Measurements from ENCODE around the gene STARD5.

The STARD5 gene

DNA sequence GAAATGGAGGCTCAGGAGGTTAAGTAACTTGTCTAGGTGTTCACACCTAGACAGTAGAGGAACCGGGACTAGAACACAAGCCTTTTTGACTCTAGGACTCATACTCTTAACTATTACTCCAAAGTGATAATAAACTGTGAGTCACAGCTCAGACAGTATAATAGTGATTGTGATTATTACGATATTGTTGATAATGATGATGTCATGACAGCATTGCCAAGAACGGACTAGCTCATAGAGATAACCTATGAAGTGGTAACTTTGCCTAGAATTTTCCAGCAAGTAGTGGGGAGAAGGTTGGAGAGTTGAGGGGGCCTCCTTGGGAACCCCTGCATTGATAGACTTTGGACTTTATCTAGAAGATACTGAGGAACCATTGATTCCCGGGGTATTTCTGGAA lies 34.0 kb downstream of the STARD5 start:
- no peak for DNase-seq

DNA sequence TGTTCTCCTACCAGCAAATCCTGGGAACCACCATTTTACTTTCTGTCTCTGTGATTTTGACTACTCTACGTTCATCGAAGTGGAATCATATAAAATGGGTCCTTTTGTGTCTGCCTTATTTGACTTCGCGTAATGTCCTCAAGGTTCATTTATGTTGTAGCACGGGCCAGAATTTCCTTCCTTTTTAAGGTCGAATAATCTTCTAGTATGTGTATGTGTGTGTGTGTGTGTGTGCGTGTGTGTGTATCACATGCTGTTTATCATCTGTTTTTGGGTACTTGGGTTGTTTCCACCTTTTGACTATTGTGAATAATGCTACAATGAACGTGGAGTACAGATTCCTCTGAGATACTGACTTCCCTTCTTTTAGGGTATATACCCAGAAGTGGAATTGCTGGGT lies 35.3 kb downstream of the STARD5 start:
- DNase-seq = no peak

DNA sequence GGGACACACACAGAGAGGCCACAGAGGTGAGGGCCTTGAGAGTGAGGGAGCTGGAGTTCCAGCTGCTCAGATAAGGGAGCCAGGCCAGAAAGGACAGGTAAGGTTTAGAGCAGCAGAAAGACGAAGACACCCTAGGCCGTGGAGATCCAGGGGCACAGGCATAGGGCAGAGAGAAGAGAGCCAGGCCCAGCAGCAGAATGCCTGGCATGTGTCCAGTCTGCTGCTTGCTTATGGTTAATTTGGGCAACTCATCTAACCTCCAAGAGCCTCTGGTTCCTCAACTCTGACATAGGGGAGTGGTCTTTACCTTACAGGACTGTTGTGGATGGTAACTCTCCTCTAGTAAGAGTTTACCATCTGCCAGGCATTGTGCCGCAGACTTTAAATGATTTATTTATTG lies 35.9 kb downstream of the STARD5 start:
- no peak for DNase-seq

DNA sequence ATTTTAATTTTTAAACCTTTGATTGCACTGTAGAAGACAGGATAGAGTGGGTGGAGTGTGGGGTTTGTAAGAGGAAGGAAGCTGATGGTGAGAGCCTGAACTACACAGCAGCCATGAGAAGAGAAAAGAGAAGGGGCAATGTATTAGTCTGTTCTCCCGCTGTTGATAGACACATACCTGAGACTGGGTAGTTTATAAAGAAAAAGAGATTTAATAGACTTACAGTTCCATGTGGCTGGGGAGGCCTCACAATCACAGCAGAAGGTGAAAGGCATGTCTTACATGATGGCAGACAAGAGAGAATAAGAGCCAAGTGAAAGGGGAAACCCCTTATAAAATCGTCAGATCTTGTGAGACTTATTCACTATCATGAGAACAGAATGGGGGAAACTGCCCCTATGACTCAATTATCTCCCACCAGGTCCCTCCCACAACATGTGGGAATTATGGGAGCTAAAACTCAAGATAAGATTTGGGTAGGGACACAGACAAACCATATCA lies 37.3 kb downstream of the STARD5 start:
- peak; percentile 87 for DNase-seq

DNA sequence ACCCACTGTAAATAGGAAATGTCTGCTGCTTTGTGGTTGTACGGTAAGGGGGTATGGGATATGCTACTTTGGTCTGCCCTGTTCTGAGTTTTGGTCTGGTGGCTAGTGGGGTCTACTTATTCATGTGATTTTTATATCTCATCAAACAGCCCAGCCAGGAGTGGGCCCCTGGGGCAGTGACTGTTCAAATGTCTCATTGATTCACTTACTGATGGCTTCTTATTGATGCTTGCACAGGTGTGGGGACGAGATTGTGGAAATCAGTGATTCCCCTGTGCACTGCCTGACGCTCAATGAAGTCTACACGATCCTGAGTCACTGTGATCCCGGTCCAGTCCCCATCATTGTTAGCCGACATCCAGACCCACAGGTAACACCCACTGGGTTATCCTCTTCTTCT lies 38.5 kb downstream of the STARD5 start:
- DNase-seq = no peak

DNA sequence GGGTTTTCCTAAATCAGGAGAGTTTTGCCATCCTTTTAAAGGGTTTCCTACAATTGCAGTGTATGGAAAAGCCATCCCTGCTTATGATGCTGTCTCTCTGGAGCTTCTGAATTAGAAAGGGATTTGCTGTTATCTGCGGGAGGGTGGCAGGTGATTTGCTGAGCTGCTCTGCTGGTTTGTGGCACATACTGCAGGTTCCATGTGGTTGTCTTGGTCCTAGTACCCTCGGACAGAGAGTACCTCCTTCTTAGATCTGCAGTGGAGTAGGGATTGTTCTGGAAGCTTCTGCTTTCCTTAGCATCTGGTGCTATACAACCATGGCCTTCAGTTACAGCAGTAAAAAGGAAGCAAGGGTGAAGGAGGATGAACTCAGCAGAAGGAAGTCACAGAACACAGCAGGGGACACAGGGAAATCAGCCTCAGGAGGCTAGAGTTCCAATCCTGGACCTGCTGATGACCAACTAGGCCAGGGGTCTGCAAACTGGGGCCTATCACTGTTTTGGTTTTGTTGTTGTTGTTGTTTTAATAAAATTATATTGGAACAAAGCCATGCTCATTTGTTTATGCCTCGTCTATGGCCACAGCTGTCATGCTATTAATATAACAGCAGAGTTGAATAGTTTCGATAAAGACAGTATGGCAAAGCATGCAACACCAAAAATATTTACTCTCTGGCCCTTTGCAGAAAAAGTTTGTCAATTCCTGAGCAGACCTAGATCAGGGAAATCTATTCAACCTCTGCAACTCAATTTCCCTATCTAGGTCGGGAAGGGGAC lies 39.5 kb downstream of the STARD5 start:
- peak; percentile 47 for DNase-seq

DNA sequence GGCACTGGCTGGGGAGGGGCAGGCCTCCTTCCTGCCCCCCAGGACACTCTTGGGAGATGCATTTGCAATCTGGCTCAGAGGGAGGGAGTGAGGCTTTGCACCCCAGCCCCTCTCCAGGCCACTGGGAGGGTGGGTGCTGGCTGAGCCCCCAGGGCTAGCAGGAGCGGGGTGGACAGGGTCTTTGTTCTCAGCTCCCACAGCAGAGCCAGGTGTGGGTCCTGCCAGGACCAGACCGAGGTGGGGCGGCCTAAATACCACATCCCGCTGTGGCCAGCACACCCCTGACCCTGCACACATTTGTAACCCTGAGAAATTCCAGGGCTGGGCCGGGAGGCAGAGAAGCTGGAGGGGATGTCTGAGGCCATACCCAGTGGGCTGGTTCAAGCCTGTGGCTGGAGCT lies 41.0 kb downstream of the STARD5 start:
- no peak for DNase-seq

DNA sequence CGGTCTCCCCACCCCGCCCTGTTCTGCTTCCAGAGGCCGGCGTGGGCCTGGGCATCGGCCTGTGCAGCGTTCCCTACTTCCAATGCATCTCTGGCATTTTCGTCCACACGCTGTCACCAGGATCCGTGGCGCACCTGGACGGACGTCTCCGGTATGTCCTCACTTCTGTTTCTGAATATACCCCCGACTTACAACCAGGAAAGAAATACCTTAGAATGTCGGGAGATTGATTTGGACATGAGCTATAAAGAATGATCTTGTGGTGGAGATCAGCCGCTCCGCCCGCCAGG lies 41.4 kb downstream of the STARD5 start:
- no peak for DNase-seq

DNA sequence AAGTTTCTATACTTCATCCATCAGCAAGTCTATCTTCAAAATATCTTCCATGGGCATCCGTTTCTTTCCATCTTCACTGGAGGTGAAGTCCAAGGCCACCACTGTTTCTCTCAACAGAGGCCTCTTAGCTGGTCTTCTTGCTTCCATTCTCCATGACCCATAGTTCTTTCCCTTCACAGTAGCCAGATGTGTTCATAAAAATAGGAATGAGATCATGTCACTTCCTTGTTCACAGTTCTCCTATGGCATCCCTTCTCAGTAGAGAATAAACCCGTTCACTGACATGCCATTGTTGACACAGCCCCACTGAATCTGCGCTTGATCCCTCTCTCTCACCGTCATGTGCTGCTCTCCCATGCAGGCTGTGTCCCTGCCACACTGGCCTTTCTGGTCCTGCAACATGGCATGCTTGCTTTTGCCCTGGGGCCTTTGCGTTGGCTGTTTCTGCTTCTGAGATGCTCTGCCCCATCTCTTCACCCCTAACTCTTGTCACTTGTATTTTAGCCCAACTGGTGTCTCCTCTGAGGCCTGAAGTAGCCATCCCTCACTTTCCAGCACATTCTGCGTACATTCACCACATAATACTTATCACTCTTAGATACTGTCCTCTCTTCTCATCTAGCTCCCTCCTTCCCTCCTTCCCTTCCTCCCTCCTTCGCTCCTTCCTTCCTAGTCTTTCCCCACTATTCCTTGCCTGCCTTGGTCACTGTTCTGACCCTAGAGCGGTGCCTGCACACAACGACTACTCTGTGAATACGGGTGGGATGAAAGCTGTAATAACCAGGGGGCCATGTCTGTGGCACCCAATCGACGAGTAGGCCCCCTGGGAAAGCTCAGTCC lies 42.0 kb downstream of the STARD5 start:
- peak; percentile 54 for DNase-seq

DNA sequence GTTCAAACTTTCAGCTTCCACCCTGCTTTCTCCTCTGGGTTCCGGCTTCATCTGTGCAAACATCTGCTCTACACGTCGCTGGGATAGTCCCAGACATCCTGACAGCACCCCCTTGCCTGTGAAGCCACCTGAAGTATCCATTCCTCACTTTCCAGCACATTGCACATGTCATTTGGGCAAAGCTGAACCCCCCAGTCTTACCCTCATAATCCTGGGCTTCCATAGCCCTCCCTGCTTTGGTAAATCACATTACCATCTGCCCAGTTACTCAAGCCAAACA lies 42.5 kb downstream of the STARD5 start:
- no peak for DNase-seq

DNA sequence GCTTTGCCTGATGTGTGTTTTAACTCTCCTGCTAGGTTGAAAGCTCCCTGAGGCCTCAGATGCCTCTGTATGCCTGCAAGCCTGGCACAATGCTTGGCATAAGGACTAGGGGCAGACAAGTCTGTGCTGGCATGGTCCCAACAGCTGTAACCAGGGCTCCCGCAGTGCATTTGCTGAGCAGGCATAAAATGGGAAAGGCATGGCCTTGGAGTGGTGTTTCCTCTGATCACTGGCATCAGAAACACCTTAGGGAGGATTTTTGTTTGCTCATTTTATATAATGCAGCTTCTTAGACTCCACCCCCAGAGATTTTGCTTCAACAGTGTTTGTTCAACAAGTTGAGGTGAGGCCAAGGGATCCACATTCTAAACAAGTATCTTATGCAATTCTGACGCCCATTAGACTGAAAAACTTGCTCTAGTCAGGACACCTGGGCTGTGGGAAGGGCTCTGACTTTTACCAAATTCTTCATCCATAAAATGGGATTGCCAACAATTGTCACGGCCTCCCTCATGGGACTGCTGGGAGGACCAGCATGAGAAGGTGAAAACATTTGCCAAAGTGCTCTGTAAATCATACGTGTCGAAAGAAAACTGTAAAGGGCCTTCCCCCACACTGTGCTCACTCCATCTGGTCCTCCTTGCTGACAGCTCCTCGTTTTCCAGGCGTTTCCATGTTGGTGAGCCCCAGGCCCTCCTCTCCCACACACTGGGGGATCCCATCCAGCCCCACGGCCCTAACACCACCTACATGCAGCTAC lies 43.1 kb downstream of the STARD5 start:
- no peak for DNase-seq

DNA sequence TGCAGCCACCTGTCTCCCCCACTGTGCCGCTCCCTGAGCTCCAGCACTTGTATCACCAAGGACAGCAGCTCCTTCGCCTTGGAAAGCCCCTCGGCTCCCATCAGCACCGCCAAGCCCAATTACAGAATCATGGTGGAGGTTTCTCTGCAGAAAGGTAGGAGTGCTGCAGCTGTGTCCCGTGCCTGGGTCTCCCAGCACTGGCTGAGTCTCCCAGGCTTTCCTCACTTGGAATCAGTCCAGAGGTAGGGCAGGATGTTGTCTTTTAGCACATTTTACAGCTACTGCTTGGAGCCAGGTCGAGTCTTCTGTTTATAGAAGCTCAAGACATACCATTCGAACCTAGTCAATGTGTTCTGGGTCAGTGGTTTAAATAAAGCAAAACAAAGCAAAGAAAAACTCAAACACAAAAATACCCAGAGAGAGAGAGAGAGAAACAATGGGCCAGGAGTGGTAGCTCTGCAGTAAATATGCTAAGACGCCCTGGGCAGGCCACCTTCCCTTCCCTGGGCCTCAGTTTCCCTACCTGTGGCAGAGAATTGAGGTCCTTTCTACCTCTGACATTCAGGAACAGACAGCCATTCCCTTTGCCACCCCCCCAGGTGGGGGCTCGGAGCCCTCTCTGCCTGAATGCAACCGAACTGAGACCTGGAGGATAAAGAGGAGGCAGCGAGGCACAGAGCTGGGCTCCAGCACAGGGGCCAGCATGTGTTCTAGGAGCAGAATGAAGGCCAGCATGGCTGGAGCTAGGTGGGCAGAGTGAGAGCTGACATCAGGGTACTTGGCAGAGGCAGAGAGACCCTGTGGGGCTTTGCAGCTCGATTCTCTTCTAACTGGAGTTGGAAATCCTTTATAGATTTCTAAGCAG lies 44.1 kb downstream of the STARD5 start:
- DNase-seq = no peak

DNA sequence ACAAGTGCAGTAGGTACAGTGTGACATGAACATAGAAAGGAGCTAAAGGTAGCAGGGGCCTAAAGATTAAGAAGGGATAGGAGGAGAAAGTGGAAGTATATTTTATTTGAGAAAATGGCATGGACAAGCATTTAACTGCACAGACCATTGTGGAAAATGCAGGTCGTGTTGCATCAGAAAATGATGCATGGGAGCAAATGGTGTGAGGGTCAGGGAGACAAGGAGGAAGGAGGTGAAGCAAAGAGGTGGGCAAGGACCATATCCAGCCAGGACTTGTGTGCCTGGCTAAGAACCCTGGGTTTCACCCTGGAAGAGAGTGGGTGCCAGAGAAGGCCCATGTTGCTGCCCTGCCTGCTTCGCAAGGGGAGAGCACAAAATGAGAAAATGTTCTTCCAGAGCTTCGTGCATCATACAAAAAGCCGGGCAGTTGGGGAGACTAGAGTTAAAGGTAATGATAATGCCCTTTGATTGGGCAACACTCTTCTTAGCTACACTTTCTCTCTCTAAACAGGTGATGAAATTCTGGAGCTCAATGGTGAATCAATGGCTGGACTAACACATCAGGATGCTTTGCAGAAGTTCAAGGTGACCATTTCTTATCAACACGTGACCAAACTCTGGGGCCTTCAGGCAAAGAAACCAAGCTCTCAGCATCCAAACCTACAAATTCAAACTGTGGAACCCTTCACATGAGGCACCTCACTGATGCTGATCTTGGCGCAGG lies 45.5 kb downstream of the STARD5 start:
- DNase-seq = no peak

DNA sequence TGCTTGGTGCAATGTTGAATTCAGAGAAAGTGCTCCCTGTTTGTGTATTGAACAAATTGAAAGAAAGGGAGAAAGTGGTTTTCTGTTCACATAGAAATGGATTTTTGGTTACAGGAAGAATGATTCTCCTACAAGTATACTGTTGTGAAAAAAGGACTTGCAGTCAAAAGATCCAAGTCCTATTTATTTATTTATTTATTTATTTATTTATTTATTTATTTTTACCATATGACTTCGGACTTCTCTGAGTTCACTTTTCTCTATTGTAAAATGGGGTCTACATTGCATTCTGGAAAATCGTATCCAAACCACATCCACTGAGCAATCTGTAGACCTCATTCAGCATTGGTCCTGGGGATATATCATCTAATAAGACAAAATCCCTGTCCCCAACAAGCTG lies 46.1 kb downstream of the STARD5 start:
- DNase-seq = no peak

DNA sequence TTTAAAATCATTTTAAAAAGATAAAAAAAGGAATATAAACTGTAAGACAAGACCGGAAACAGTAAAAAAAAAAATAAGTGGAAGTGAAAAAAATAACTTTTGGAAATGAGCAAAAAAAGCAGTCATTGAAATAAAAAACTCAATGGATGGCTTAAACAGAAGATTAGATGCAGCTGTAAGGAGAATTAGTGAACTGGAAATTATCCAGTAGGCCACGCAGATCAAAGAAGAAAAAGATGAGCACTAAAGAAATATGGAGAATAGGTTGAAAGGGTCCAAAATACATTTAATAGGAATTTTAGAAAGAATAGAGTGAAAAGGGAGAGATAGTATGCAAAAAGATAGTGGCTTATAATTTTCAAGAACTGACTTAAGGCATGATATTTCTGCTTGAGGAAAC lies 47.0 kb downstream of the STARD5 start:
- DNase-seq = no peak

DNA sequence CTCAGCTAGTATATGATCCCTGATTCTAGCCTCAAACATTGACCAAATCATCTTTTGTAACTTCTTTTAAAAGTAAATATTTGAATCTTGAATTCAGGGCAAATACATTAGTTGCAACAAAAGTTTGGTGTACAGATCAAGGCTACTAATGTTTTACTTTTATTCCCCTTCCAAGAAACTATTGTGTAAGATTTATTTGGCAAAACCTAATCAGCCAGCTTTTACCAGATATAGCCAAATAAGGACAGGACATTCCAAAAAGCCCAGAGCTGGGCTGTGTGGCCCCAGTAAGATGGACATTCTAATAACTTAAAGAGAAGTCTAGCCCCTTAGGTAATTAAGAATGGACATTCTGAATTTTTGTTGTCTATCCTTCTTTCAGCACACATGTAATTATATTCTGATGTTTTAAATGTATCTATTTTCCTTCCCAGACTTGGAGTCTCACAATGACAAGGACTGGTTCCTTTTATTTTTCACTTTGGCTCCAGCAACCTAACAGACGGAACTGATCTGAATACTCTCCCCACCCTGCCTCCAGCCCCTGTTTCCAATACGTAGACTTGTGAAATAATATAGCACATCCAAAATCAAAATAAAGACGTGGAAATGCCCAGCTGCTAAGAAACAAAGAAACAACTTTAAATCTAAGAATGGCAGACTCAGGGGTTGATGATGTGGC lies 48.1 kb downstream of the STARD5 start:
- DNase-seq = no peak

DNA sequence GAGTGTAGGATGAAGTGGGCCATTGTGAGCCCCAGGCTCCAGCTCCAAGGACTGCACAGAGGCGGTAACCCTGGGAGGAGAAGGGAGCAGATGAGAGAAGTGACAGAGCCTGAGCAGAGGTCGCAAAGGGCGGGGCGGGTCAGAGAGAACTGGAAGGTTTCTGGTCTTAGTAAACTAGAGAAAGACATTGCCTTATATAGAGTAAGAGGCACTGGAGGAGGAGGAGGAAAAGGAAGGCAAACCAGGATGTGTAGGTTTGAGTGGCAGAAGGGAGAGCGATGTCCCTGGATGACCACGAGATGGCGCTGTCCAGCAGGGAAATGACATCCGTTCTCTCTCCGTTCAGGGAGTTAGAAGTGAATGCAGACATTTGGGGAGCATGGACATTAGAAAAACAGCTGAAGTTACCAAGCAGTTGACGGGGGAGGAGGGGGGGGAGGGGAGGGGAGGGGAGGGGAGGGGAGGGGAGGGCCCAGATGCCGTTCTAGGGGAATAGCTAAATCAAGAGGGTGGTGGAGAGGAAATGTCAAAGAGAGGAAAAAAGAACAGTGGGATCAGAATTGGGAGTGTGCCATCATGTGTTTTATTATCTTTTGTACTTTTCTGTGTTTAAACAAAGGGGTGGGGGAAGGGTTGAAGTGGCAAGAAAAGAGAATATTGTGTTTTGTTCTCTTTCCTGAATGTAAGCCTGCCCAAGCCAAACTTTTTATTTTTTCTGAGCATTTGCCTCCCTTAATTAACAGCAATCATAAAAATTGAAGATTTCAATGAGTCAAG lies 48.8 kb downstream of the STARD5 start:
- peak; percentile 81 for DNase-seq

DNA sequence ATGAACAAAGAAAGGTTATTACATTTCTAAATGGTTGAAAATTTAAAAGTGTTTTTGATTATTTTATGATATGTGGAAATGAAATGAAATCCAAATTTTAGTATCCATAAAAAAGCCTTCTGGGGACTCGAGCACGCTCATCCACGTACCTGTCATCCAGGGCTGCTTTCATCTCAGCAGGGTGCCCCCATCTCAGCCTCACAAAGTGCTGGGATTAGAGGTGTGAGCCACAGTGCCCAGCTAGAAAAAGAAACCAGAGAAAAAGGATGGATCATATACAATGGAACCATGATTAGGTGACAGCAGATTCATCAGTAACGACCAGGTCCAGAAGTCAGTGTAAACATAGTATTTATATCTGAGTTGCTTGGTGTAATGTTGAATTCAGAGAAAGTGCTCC lies 49.7 kb downstream of the STARD5 start:
- DNase-seq = no peak

DNA sequence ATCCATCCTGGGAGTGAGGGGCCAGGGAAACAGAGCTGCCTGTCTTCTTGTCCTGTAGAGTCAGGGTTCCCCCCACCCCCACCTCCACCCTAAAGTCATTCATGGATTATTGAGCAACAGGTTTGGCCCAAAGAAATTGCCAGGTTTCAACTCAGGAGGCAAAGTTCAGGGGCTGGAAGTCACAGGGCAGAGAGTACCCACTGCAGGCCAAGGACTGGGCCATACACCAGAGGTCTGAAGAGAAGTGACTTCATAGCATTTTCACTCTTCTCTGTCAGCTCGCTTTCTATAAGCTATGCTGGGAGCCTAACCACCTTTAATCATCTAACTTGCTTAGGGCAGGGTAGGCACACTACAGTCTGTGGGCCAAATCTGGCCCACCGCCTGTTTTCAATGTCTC lies 50.1 kb downstream of the STARD5 start:
- DNase-seq = no peak

DNA sequence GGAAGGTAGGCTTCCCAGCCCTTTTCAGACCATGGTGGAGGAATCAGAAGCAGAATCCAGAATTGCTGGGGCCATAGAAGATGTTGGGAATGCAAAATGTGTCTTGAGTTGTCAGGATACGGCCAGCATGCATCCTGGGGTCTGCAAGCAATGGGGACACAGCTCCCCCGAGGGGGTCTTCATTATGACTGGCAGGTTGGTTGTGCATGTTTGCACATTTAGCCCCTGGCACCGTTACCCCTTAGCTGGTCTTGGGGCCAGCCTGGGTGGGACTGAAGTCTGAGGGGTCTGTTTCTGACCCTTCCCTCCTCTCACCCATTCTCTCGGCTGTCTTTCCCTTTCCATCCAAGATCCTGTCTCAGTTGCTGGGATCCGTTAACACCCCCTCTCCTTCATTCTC lies 50.7 kb downstream of the STARD5 start:
- no peak for DNase-seq
